Measurements from ENCODE around the gene NBL1.

Gene NBL1

GRCh38 chr1:19643602-19644394 lies at the start of gene NBL1:
TSS of gene NBL1 (plus strand) at chr1:19644311. CDS start at chr1:19655031, 10,720 bp downstream.
- peak; percentile 78 for DNase-seq (ENCODE audit: low spot score)

GRCh38 chr1:19596065-19596713 lies 47.9 kb upstream of the NBL1 start:
- DNase-seq (ENCODE audit: low spot score), result no peak

GRCh38 chr1:19596714-19597495 lies 47.2 kb upstream of the NBL1 start:
- DNase-seq (ENCODE audit: low spot score), result peak; percentile 99

GRCh38 chr1:19597496-19598309 lies 46.4 kb upstream of the NBL1 start:
- DNase-seq (ENCODE audit: low spot score), result peak; percentile 53

- DNase-seq (ENCODE audit: low spot score), result no peak
These were observed 44.3 kb upstream of the NBL1 start for GRCh38 chr1:19599810-19600209.

GRCh38 chr1:19602486-19602885 lies 41.6 kb upstream of the NBL1 start:
- no peak for DNase-seq (ENCODE audit: low spot score)

GRCh38 chr1:19605967-19606366 lies 38.1 kb upstream of the NBL1 start:
- DNase-seq (ENCODE audit: low spot score), result no peak

- DNase-seq (ENCODE audit: low spot score), result no peak
These were observed 37.1 kb upstream of the NBL1 start for GRCh38 chr1:19606817-19607642.

GRCh38 chr1:19608232-19608631 lies 35.9 kb upstream of the NBL1 start:
- no peak for DNase-seq (ENCODE audit: low spot score)

- DNase-seq (ENCODE audit: low spot score), result peak; percentile 46
These were observed 33.7 kb upstream of the NBL1 start for GRCh38 chr1:19610282-19610981.

- no peak for DNase-seq (ENCODE audit: low spot score)
These were observed 31.6 kb upstream of the NBL1 start for GRCh38 chr1:19612530-19612929.

- no peak for DNase-seq (ENCODE audit: low spot score)
These were observed 30.9 kb upstream of the NBL1 start for GRCh38 chr1:19613171-19613703.

- DNase-seq (ENCODE audit: low spot score), result no peak
These were observed 28.7 kb upstream of the NBL1 start for GRCh38 chr1:19615438-19615837.

- peak; percentile 65 for DNase-seq (ENCODE audit: low spot score)
These were observed 27.6 kb upstream of the NBL1 start for GRCh38 chr1:19616489-19616888.

GRCh38 chr1:19617376-19617775 lies 26.7 kb upstream of the NBL1 start:
- no peak for DNase-seq (ENCODE audit: low spot score)

- DNase-seq (ENCODE audit: low spot score), result no peak
These were observed 25.7 kb upstream of the NBL1 start for GRCh38 chr1:19618428-19618827.

GRCh38 chr1:19619697-19620384 lies 24.3 kb upstream of the NBL1 start:
- DNase-seq (ENCODE audit: low spot score), result no peak

- no peak for DNase-seq (ENCODE audit: low spot score)
These were observed 23.3 kb upstream of the NBL1 start for GRCh38 chr1:19620786-19621185.

GRCh38 chr1:19621274-19621950 lies 22.7 kb upstream of the NBL1 start:
- DNase-seq (ENCODE audit: low spot score), result no peak
